ENCODE data around the gene CD3G. TPM values are rescaled to one million over a fixed set of nuclear protein-coding genes. Genes with fewer than 3 reads are reported as not detected.

Gene CD3G
- total RNA-seq, 4 donors from 2014 or later: 0.33 to 0.51 TPM; not detected in 2

- intact Hi-C loops (cut with DNase I; ENCODE audit: low total_unique reads): no loop called here
- ATAC-seq: no peak
Observed at GRCh38 chr11:118328745-118329144, 15.4 kb upstream of the CD3G start.

DNA sequence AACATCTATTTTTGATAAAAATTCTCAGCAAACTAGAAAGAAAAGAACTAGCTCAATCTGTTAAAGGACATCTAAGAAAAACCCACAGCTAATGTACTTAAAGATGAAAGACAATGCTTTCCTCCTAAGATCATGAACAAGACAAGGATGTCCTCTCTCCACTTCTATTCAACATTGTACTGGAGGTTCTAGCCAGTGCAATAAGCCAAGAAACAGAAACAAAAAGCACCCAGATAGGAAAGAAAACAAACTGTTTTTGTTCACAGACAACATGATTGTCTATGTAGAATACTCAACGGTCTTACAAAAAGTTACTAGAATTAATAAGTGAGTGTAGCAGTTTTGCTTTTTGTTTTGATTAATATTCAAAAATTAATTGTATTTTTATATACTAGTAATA lies 9.4 kb upstream of the CD3G start:
- Histone ChIP-seq H3K9me3 (no peaks in the 10 kb centered on the region), H3K27ac (no peak overlapping the region), H3K4me1 (no peaks in the 10 kb centered on the region), H3K36me3 (no peaks in the 10 kb centered on the region), H3K4me3 (no peak overlapping the region), H3K27me3 (no peaks in the 10 kb centered on the region)
- in situ Hi-C loops (cut with MboI; ENCODE audit: low sequenced_read_pairs in 4 of 4) (no loop called here), intact Hi-C loops (cut with DNase I; ENCODE audit: low total_unique reads) (no loop called here)
- ATAC-seq: no peak
- no peak for DNase-seq
- TF ChIP-seq, protein P1, sequence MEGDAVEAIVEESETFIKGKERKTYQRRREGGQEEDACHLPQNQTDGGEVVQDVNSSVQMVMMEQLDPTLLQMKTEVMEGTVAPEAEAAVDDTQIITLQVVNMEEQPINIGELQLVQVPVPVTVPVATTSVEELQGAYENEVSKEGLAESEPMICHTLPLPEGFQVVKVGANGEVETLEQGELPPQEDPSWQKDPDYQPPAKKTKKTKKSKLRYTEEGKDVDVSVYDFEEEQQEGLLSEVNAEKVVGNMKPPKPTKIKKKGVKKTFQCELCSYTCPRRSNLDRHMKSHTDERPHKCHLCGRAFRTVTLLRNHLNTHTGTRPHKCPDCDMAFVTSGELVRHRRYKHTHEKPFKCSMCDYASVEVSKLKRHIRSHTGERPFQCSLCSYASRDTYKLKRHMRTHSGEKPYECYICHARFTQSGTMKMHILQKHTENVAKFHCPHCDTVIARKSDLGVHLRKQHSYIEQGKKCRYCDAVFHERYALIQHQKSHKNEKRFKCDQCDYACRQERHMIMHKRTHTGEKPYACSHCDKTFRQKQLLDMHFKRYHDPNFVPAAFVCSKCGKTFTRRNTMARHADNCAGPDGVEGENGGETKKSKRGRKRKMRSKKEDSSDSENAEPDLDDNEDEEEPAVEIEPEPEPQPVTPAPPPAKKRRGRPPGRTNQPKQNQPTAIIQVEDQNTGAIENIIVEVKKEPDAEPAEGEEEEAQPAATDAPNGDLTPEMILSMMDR (IDR thresholded peaks at IDR 0.05 in 4 of 5, conservative IDR thresholded peaks at IDR 0.05 in 1 of 5): no peak
- TF ChIP-seq POLR2A (IDR thresholded peaks at IDR 0.05): no peak

More at GRCh38 chr11:118328745-118329144, 15.4 kb upstream of the CD3G start:
- Histone ChIP-seq H3K27me3 (no peaks in the 10 kb centered on the region), H3K9me3 (no peaks in the 10 kb centered on the region), H3K4me3 (no peak overlapping the region), H3K36me3 (no peaks in the 10 kb centered on the region), H3K4me1 (no peaks in the 10 kb centered on the region), H3K27ac (no peak overlapping the region)
- TF ChIP-seq, protein P1 (IDR thresholded peaks at IDR 0.05 in 4 of 5, conservative IDR thresholded peaks at IDR 0.05 in 1 of 5): no peak
- TF ChIP-seq POLR2A (IDR thresholded peaks at IDR 0.05): no peak
- DNase-seq: no peak
- in situ Hi-C loops (cut with MboI; ENCODE audit: low sequenced_read_pairs in 4 of 4): no loop called here

GRCh38 chr11:118338637-118339061 lies 5.5 kb upstream of the CD3G start:
- no peak for ATAC-seq
- in situ Hi-C loops (cut with MboI; ENCODE audit: low sequenced_read_pairs in 4 of 4): no loop called here

GRCh38 chr11:118339281-118339961 lies 4.7 kb upstream of the CD3G start:
- Histone ChIP-seq H3K27ac (no peak overlapping the region), H3K4me3 (no peak overlapping the region), H3K4me1 (no peaks in the 10 kb centered on the region), H3K27me3 (no peaks in the 10 kb centered on the region), H3K36me3 (no peaks in the 10 kb centered on the region), H3K9me3 (no peaks in the 10 kb centered on the region)
- intact Hi-C loops (cut with DNase I; ENCODE audit: low total_unique reads): no loop called here
- ATAC-seq (no peak), DNase-seq (no peak)
- in situ Hi-C loops (cut with MboI; ENCODE audit: low sequenced_read_pairs in 4 of 4): no loop called here
- TF ChIP-seq, protein P1 (IDR thresholded peaks at IDR 0.05 in 4 of 5, conservative IDR thresholded peaks at IDR 0.05 in 1 of 5): no peak
- TF ChIP-seq POLR2A (IDR thresholded peaks at IDR 0.05): no peak

More at GRCh38 chr11:118338637-118339061, 5.5 kb upstream of the CD3G start:
- intact Hi-C loops (cut with DNase I; ENCODE audit: low total_unique reads): no loop called here
- Histone ChIP-seq H3K4me3 (no peak overlapping the region), H3K9me3 (no peaks in the 10 kb centered on the region), H3K36me3 (no peaks in the 10 kb centered on the region), H3K27me3 (no peaks in the 10 kb centered on the region), H3K4me1 (no peaks in the 10 kb centered on the region), H3K27ac (no peak overlapping the region)
- no peak for DNase-seq
- TF ChIP-seq POLR2A (IDR thresholded peaks at IDR 0.05): no peak
- TF ChIP-seq, protein P1 (IDR thresholded peaks at IDR 0.05 in 4 of 5, conservative IDR thresholded peaks at IDR 0.05 in 1 of 5): no peak
